GM18873 (cell line): ENCODE measurements around the gene MMP28.
"Not testable (repeated sequence)": the region's sequence is repeated elsewhere in the genome, so short reads cannot be mapped to it uniquely, and the experiment has no call there.

Experiments used
- ATAC-seq: cut with Tn5 transposase; IDR thresholded peaks from one replicate; pipeline ENCODE4 v1.9.1; 2021; ENCODE audit warnings: mild to moderate bottlenecking, moderate library complexity, moderate number of reproducible peaks; ENCODE audit not compliant: unreplicated experiment, low FRiP score

Gene MMP28

DNA sequence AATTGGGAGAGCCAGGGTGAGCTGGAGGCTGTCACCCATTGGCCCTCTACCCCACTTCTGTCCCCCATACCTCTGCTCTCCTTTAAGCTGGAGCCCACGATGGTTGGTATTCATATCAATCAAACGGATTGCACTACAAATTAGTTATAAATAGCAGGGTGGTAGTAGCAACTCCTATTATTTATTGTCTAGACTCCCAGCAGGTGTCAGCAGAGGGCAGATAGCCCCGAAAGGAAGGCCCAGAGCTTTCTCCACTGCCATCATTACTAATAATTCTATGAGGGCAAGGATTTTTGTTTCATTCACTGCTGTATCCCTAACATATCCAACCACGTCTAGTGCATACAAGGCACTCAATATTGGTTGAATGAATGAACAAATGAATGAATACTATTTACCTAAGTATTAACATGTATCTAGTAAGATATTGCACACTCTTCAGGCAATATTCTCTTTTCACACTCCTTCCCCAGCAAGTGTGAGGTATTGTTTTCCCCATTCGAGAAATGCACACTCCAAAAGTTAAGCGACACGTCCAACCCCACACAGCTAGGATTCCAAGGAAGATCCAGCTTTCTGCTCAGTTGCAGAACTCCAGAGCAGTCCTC lies 28.4 kb downstream of the MMP28 start:
- no peak for ATAC-seq

DNA sequence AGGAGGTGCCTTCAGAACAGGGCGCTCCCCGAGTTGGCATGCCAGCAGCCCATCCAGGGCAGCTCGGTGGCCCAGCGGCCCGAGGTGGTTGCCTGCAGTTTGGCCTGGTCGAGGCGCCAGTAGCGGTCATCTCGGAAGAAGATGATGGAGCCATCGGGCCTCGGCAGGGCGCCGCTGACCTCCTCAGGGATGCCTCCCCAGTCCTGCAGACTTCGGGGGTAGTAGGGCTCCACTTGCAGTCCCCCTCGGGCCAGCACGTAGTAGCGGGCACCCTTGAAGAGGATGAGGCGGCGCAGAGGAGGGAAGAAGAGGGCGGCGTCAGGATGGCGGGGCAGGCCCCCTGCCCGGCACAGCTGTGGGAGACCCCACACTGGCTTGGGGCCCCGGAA lies 29.0 kb downstream of the MMP28 start:
- ATAC-seq, result no peak

DNA sequence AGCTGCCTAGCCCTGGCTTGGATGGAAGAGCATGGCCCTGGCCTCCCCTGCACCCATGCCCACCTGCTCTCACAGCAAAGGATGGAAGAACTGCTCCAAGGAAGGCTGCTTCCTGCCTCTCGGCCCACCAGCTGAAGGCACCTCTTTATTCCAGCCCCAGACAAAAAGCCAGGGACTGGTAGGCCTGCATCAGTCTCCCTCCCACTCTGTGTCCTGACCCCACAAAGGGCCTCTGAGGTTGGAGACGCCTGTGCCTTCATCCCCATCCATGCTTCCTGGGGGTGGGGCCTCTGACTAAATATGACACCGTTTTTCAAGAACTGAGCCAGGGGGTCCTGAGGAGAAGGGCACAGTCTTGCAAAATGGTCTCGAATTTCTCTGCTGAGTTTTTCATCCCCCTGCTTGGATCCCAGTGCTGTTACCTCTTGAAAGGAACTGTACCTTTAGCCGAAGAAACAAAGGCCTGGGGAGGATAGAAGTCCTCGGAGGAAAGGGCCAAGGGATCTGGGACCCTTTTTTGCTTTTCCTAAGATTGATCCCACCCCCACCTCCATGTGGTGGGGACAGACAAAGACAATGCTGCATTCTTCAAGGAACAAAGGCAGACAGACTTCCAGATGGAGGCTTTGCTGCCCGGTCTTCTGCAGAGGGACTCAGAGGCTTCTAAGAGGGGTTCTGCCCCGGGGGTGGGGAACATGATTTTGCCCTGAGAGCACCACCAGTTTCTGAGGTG lies 29.5 kb downstream of the MMP28 start:
- ATAC-seq, result no peak

DNA sequence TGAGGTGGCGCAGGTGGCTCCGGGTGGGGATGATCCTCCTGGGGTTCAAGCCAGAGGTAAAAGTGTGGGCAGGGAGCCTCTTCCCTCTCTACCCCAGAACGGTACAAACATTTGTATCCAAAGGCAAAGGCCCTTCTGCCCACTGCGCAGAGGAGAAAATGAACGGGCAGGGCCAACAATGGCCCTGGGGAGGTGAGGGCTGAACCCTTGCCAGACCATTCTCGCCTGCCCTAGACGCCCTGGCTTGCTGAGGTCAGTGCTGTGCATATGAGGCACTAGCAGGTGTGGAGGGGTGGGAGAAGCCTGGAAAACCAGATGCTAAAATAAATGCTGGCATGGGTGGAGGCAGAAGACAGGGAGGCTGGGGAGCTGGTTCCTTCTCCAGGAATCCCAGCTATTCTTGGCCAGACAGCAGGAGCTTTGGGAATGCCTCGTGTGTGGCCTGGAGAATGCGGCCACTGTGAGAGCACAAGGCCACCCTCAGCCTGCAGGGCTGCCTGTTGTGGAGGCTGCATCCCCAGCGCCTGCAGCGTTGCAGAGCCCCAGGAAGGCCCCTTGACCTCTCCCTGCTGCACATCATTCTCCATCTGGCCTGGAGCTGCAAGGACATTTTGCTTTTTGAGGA lies 30.2 kb downstream of the MMP28 start:
- ATAC-seq, result no peak

DNA sequence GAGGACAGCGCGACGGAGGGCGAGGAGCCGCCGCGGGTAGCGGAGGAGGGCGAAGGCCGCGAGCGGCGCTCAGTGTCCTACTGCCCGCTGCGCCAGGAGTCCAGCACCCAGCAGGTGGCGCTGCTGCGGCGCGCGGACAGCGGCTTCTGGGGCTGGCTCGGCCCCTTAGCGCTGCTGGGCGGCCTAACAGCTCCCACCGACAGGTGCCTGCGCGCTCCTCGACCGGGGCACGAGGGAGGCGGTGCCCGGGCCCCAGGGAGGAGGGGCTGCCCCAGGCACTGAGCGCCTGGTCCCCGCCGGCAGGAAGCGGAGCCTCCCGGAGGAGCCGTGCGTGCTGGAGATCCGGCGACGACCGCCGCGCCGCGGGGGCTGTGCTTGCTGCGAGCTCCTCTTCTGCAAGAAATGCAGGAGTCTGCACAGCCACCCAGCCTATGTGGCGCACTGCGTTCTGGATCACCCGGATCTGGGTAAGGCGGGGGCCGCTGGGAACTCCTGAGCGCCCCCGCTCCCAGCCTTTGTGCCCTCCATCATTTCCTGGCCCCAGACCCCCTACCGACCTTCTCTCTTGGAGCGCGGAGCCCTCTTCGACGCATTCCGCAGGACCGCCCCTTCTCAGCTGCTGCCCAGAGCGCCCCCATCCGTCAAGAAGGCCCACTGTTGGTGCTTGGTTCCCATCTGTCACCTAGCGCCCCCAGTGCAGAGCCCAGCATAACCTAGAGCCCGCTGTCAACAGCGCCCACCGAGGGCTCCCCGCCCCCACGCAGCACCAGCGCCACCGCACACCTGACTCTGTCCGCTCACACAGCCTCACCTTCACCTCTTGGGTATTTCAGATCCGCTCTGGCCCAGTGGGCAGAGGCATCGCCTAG lies 31.1 kb downstream of the MMP28 start:
- ATAC-seq, result peak; percentile 62

DNA sequence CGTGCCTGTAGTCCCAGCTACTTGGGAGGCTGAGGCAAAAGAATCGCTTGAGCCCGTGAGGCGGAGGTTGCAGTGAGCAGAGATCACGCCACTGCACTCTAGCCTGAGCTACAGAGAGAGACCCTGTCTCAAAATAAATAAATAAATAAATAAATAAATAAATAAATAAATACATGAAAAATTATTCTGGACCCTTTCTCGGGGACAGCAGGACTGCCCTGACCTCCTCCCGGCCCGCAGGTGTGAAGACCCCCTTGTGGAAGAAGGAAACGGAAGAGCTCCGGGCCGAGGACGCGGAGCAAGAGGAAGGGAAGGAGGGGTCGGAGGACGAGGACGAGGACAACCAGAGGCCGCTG lies 31.7 kb downstream of the MMP28 start:
- ATAC-seq, result no peak

DNA sequence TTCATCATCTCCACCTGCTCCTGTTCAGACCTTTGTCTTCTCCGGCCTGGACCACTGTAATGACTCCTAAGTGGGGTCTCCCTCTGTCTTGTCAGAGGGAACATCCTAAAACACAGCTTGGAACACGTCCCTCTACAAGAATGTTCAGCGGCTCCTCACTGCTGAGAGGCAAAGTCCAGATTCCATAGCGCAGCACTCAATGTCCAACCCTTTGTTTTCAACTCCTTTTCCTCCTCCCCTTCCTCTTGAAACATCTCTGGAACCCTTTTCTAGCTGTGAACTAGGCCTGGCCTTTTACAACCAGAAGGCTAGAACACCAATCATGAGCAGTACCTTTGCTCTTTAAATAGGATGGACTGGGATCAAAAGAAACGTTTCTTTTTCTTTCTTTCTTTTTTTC lies 33.8 kb downstream of the MMP28 start:
- ATAC-seq, result no peak

DNA sequence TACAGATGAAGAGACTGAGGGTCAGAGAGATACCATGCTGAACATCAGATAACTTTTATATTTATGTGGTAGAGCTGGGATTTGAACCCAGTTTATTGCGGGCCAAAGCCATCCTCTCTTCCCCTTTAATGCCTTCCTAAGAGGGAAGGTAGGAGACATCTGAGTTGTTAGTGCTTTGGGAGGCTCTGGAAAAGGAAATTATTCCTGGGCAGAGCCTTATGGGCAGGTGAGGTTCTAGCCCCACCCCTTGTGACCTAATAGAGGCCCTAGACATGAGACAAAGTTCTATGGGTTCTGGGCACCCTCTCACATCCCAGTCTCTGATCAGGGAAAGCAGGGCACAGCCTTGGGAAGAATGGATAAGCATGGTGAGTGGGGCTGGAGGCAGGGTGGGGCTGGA lies 34.9 kb downstream of the MMP28 start, which contains the start of gene C17orf50:
Gene C17orf50 (plus strand): TSS at position 301 of the 400 bp plus-strand sequence. CDS start 55 bp downstream, at position 356.
- ATAC-seq, result no peak

DNA sequence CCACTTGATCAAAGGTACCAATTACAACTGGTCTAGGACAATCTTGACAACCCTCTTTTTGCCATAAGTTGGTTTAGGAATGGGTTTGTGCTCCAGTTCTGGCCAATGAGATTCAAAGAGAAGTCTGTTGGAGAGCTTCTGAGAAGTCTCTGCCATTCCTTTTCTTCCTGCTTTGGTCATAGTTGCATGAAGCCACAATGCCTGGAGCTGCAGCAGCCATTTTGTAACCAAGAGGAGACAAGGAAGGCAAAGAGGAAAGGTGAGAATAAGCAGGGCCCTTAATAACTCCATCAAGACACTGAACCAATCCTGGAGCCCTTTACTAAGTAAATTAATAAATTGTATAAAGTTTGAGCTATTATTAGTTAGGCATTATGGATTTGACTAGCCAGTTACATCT lies 38.2 kb downstream of the MMP28 start:
- ATAC-seq, result no peak

DNA sequence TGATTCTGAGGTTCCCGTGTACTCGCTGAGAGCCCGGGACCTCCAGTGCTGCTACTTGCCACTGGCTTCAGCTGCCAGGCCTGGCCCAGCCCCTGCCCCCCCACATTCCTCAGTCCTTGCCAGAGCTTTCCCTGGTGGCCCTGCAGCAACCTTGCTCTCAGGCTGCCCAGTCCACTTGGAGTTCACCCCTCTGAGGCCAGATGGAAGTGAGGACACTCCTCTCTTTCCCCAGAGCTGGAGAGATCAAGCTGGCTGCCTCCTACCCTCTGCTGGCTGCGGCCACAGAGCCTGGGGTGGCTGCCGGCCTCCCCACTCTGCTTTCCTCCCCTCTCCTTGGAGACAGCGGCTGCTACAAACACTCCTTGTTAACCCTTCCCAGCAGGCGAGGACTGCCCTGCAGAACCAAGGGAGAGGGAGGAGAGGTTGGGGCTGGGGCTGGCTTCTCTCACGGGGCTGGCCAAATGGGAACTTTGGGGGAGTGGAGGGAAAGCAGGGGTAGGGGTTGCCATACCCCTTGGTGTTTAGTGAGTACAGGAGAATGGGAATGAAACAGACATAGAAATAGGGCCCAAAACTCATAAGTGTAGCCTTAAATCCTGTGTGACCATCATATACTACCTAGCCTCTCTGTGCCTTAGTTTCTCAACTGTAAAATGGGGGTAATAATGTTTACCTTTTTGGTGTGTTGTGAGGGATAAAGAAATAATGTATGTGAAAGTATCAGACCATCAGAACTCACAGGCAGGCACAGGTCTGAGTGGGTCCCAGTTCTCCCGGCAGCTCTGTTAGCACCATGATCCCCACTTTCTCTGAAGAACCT lies 42.3 kb downstream of the MMP28 start, which contains the start of gene GAS2L2:
Gene GAS2L2 (minus strand): TSS at position 295 of the 820 bp plus-strand sequence. CDS start 389 bp downstream, outside the sequence.
- no peak for ATAC-seq

DNA sequence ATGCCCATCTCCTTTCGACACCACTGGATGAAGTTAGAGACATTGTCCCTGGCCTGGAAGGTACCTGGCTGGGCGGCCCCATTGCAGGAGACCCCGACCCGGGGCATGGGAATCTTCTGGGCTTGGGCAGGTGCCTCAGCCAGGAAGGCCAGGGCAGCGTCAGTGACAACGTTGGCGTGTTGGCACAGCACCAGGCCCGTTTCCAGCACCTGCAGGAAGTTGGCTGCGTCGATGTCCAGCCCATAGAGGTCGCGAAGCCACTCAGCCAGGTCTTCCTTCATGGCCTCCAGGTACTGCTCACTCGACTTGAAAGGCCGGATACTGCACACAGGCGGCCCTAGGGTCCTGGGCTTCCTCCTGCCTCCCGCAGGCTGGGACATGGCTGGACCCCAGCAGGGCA lies 43.0 kb downstream of the MMP28 start:
- ATAC-seq, result no peak

DNA sequence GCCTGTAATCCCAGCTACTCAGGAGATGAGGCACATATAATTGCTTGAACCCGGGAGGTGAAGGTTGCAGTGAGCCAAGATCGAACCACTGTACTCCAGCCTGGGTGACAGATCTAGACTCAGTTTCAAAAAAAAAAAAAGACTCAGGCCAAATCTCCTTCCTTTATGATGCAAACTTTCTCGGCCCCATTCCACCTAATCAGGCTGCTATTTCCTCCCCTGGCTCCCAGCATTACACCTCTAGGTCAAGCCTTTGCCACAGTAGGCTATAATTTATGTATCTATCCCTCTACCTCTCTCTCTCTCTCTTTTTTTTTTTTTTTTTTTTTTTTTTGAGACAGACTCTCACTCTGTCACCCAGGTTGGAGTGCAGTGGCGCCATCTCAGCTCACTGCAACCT lies 43.9 kb downstream of the MMP28 start:
- not testable (repeated sequence) for ATAC-seq

DNA sequence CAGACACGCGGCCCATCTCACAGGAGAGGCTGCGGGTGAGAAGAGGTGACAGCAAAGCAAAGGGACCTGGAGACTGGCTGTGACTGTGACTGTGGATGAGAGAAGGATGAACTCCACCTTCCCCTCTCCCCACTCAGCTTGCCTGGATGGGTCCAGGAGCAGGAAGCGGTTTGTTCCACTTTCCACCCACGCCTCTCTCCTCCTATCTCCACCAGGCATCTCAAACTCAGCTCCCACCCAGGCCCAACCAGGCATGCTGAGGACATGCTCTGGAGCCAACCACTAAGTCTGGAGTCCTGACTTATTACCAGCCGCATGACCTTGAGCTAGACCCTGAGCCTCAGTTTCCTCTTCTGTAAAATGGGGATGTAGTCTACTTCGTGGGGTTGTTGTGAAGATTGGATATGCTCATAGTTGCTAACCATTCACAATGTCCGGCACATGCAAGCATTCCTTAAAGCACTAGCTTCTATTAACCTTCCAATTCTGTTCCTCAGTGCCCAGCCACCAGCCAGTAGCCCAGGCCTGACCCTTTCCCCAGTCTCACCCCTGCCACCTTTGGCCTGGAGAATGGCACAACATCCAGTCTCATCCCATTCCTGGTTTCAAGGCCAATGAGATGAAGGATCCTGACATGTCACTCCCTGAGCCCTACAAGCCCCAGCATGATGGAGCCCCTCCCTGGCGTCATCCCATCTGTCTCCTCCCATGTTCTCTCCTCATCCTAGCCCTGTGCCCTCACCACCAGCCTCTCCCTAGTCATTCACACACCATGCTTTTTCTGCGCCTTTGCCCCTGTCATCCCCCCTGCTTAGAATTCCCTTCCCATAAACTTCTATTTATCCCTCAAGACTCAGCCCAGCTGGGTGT lies 44.7 kb downstream of the MMP28 start:
- no peak for ATAC-seq

DNA sequence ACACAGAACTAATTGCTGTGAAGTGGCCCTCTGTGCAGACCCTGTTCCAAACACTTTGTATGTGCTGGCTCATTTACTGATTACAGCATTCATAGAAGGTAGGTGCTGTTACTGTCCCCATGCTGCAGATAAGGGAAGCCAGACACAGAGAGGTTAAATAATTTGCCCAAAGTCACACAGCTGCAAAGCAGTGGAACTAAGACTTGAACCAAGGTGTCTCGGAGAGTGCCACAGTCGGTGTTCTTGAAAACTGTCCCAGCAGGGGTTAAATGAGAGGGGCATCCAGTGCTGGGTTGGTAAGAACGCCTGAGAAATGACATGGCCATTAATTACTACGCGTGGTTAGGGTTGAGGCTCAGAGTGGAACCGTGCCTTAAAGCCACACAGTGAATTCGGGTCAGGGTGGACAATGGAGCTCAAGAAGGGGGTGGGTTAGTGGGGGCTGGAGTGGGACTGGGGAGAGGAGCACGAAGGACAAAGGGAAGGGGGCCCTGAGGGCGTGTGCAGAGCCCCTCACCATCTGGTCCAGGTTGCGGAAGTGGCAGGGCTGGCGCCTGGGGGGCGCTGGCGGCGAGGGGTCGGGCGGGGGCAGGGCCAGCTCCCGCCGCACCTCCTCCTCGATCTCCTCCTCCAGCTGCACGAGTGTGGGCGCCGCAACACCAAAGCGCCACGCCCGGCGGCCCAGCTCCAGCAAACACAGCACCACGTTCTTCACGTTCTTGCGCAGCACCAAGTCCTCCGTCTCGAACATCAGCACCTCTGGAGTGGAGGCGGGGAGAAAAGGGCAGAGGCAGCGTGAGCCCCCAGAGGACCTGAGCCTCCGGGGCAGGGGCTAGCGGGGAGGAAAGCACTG lies 45.7 kb downstream of the MMP28 start:
- ATAC-seq, result no peak

DNA sequence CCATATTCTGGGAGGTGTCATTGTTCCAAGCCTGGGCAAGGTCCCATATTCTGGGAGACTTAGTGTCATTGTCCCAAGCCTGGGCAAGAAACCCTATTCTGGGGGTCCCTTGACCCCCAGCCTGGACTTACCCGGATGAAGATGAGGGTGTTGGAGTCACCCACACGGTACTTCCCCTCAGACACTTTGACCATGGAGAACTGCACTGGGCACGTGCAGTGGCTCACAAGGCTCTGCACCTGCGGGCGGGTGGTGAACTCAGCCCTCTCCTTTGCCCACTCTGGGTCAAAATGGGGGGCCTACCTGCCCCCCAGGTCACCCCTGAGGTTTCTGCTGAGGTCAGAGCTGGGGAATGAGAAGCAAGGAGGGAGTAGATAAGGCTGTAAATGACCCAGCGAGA lies 46.5 kb downstream of the MMP28 start:
- no peak for ATAC-seq

DNA sequence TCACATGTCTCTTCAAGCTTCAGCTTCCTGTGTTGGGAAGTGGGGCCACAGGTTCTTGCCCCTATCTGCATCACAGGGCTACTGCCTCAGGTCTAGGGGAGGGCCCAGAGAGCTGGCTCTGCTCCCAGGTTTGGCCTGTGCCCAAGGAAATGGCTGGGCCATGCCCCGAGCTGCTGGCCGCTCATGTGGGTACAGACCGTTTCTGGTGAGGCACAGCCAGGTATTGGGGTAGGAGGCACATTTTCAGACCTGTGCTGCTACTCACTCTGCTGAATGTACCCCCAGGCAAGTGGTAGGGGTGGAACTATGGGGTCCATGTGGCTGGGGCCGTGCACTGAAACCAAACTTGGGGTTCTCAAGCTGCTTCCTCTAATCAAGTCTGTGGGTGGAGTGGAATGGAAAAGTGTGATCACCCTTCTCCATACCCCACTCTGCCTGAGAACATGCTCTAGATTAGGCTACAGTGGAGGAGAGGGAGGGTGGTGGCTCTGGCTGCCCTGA lies 47.0 kb downstream of the MMP28 start:
- no peak for ATAC-seq

DNA sequence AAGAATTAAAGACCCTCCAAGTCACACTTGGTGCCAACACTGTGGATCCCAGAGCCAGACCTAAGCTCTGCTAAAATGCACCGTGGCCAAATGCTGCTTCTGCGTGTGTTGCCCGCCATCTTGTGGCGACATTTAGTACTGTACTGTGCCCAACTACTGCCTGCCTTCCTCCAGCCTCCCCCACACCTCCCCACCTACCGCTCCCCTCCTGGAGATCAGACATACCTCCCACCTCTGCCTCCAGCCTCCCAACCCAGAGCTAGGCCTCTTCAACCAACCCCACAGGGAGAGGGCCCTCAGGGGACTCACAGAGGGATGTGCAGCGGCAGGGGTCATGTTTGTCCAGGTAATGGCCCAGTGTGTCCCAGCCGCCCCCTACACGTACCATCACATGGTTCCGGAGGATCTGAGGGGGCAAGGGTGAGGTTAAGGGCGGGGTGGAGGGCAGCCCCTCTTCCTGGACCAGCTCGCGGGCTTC lies 47.9 kb downstream of the MMP28 start:
- no peak for ATAC-seq
